ENCODE measurements around the gene TLCD3B.

- TF ChIP-seq CTCF (IDR thresholded peaks at IDR 0.05; ENCODE audit: poor library complexity, severe bottlenecking) (no peak), REST (IDR thresholded peaks at IDR 0.05; ENCODE audit: borderline replicate concordance) (no peak), RAD21 (conservative IDR thresholded peaks at IDR 0.05) (no peak), MXI1 (conservative IDR thresholded peaks at IDR 0.05; ENCODE audit: poor library complexity, severe bottlenecking) (no peak)
Observed at GRCh38 chr16:30066761-30067583, 35.9 kb upstream of the TLCD3B start.

Data from neural cell (in vitro differentiated cells).